Keratinocyte (primary cell): Measurements from ENCODE around the gene TMEM217.

Experiments used
- EZH2 ChIP-seq: IDR thresholded peaks from one replicate; pipeline ENCODE4 v1.6.1; 2012; ENCODE audit warnings: inconsistent platforms, mild to moderate bottlenecking, low read length, moderate library complexity
- TF ChIP-seq, protein P1 (sequence below), 3 experiments: IDR thresholded peaks in 1 of 3; conservative IDR thresholded peaks in 1 of 3; optimal IDR thresholded peaks in 1 of 3; 2 replicates in 2 of 3; 3 replicates in 1 of 3; pipeline versions ENCODE3 to v1.5.1; 2011; ENCODE audit warnings: low read length in 3 of 3, mild to moderate bottlenecking in 3 of 3, moderate library complexity in 2 of 3, control low read depth in 1 of 3, inconsistent platforms in 1 of 3; ENCODE audit not compliant: insufficient read depth in 2 of 3; ENCODE audit errors: extremely low read depth in 1 of 3

DNA sequence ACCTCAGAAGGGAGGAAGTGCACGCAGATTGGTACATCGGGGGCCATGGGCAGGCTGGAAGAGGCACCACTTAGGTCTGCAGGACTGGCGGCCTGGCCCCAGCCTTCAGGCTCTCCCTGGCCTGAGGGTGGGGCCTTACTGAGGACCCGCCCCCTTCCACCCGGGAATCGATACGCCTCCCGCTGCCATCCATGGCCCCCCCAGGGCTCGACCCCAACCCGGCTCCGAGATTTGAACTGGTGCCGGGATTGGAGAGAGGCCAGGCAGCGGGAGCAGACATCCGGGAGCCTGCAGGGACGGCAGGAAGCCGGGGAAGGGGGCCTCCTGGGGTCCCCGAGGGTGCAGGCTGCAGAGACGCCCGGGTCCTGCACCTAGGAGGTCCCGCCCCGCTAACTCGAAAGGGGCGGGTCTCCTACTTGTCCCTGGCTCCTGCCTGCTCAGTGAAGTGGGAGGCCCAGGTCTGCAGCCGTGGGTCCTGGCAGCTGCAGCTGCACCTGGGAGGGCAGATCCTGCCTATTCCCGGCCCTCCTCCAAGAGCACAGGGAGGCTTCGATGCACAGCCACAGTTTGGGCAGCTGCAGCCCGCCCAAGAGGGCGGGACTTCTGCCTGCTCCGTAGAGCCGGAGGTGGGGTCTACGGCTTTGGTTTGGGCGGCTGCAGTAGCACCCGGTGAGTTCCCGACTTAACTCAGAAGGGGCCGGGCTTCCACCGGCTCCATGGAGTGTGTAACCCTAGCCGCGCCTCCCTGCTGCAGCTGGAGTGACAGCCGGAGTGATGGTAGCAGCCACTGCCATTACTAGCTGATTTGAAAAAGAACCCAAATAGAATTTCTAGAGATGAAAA, 35.6 kb downstream of the TMEM217 start:
- TF ChIP-seq, protein P1, sequence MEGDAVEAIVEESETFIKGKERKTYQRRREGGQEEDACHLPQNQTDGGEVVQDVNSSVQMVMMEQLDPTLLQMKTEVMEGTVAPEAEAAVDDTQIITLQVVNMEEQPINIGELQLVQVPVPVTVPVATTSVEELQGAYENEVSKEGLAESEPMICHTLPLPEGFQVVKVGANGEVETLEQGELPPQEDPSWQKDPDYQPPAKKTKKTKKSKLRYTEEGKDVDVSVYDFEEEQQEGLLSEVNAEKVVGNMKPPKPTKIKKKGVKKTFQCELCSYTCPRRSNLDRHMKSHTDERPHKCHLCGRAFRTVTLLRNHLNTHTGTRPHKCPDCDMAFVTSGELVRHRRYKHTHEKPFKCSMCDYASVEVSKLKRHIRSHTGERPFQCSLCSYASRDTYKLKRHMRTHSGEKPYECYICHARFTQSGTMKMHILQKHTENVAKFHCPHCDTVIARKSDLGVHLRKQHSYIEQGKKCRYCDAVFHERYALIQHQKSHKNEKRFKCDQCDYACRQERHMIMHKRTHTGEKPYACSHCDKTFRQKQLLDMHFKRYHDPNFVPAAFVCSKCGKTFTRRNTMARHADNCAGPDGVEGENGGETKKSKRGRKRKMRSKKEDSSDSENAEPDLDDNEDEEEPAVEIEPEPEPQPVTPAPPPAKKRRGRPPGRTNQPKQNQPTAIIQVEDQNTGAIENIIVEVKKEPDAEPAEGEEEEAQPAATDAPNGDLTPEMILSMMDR (optimal IDR thresholded peaks at IDR 0.05 in 1 of 3, IDR thresholded peaks at IDR 0.05 in 1 of 3, conservative IDR thresholded peaks at IDR 0.05 in 1 of 3; ENCODE audit: extremely low read depth in 1 of 3, insufficient read depth in 2 of 3, low read length in 3 of 3), result no peak
- TF ChIP-seq EZH2, result no peak
